Epithelial cell of esophagus (primary cell): ENCODE results near the gene NUDT12.

ENCODE experiments used
- DNase-seq: peaks from one replicate; pipeline ENCODE4 v3.0.0; 2010; ENCODE audit warnings: low read depth
- H3K4me3 ChIP-seq: 2 replicates; pipeline ENCODE4 v1.5.1; 2011; ENCODE audit warnings: mild to moderate bottlenecking, low read length, control low read depth
- CTCF ChIP-seq: IDR thresholded peaks from 2 replicates; pipeline ENCODE4 v1.5.1; 2011; ENCODE audit warnings: low read depth, mild to moderate bottlenecking, low read length, control low read depth, inconsistent platforms; ENCODE audit not compliant: insufficient read depth; ENCODE audit errors: missing control alignments

The NUDT12 gene

GRCh38 chr5:103571730-103572129 is 9.1 kb upstream of the NUDT12 start:
- no peak overlapping the region for H3K4me3 ChIP-seq
- no peak for DNase-seq
- no peak for TF ChIP-seq CTCF

GRCh38 chr5:103569313-103570060 is 6.9 kb upstream of the NUDT12 start:
- TF ChIP-seq CTCF = no peak
- DNase-seq = no peak
- no peak overlapping the region for H3K4me3 ChIP-seq

- H3K4me3 ChIP-seq = no peak overlapping the region
- DNase-seq = no peak
- no peak for TF ChIP-seq CTCF
Measured at GRCh38 chr5:103565719-103566118, 3.1 kb upstream of the NUDT12 start.

- peak; percentile 26 for DNase-seq
- TF ChIP-seq CTCF = peak; percentile 6
- peak overlapping the region; percentile 91 for H3K4me3 ChIP-seq
Measured at GRCh38 chr5:103561685-103562452, 720 bp downstream of the NUDT12 start.

GRCh38 chr5:103560826-103561225 is 1.8 kb downstream of the NUDT12 start:
- DNase-seq = no peak
- TF ChIP-seq CTCF = no peak
- H3K4me3 ChIP-seq = no peak overlapping the region

GRCh38 chr5:103546858-103547257 is 15.7 kb downstream of the NUDT12 start:
- TF ChIP-seq CTCF = no peak
- DNase-seq = no peak
- no peak overlapping the region for H3K4me3 ChIP-seq
